ENCODE measurements around the gene ARHGAP26.

The ARHGAP26 gene

GRCh38 chr5:143025376-143025775 is 255.2 kb downstream of the ARHGAP26 start:
- DNase-seq = no peak

GRCh38 chr5:143025971-143026370 is 255.8 kb downstream of the ARHGAP26 start:
- no peak for DNase-seq

- no peak for DNase-seq
Measured at GRCh38 chr5:143026380-143026779, 256.2 kb downstream of the ARHGAP26 start.

- DNase-seq = no peak
Measured at GRCh38 chr5:143029293-143029692, 259.1 kb downstream of the ARHGAP26 start.

- no peak for DNase-seq
Measured at GRCh38 chr5:143030349-143030748, 260.2 kb downstream of the ARHGAP26 start.

- DNase-seq = no peak
Measured at GRCh38 chr5:143031781-143032580, 261.8 kb downstream of the ARHGAP26 start.

GRCh38 chr5:143032581-143032836 is 262.3 kb downstream of the ARHGAP26 start:
- DNase-seq = no peak

- no peak for DNase-seq
Measured at GRCh38 chr5:143033535-143034250, 263.5 kb downstream of the ARHGAP26 start.

GRCh38 chr5:143036146-143036927 is 266.2 kb downstream of the ARHGAP26 start:
- no peak for DNase-seq

- DNase-seq = no peak
Measured at GRCh38 chr5:143037071-143037470, 266.9 kb downstream of the ARHGAP26 start.

GRCh38 chr5:143037708-143038107 is 267.5 kb downstream of the ARHGAP26 start:
- no peak for DNase-seq

GRCh38 chr5:143040622-143041021 is 270.4 kb downstream of the ARHGAP26 start:
- DNase-seq = no peak

GRCh38 chr5:143041461-143041860 is 271.3 kb downstream of the ARHGAP26 start:
- no peak for DNase-seq

GRCh38 chr5:143041972-143042770 is 272.0 kb downstream of the ARHGAP26 start:
- no peak for DNase-seq

GRCh38 chr5:143044265-143044664 is 274.1 kb downstream of the ARHGAP26 start:
- no peak for DNase-seq

GRCh38 chr5:143045062-143045461 is 274.9 kb downstream of the ARHGAP26 start:
- DNase-seq = no peak

GRCh38 chr5:143046314-143046713 is 276.1 kb downstream of the ARHGAP26 start:
- DNase-seq = no peak

- DNase-seq = no peak
Measured at GRCh38 chr5:143047091-143047490, 276.9 kb downstream of the ARHGAP26 start.

GRCh38 chr5:143050183-143050582 is 280.0 kb downstream of the ARHGAP26 start:
- no peak for DNase-seq

GRCh38 chr5:143051244-143052058 is 281.3 kb downstream of the ARHGAP26 start:
- peak; percentile 88 for DNase-seq

GRCh38 chr5:143052967-143053682 is 282.9 kb downstream of the ARHGAP26 start:
- no peak for DNase-seq

All from NCI-H1436 treated with DMSO at 0.1 percent for 48 hours (cell line).